ENCODE results near the gene BBS12.

DNA sequence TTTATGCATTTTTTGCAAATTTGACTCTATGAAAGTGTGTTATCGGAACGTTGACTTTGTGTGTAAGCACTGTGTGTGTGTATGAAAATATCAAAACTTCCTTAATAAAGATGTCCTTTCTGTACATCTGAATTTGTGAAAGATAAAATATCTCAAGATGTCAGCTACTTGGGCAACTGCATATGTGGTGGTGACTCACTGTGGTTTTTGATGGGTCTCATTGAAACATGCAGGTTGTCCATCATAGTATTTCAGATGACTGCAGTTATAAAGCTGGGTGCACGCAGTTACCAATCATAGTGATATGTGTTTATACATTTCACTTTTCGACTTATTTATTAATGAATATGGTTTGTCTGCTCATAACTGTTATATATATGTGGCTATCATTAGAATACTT lies 19.7 kb upstream of the BBS12 start:
- TF ChIP-seq, protein P1, sequence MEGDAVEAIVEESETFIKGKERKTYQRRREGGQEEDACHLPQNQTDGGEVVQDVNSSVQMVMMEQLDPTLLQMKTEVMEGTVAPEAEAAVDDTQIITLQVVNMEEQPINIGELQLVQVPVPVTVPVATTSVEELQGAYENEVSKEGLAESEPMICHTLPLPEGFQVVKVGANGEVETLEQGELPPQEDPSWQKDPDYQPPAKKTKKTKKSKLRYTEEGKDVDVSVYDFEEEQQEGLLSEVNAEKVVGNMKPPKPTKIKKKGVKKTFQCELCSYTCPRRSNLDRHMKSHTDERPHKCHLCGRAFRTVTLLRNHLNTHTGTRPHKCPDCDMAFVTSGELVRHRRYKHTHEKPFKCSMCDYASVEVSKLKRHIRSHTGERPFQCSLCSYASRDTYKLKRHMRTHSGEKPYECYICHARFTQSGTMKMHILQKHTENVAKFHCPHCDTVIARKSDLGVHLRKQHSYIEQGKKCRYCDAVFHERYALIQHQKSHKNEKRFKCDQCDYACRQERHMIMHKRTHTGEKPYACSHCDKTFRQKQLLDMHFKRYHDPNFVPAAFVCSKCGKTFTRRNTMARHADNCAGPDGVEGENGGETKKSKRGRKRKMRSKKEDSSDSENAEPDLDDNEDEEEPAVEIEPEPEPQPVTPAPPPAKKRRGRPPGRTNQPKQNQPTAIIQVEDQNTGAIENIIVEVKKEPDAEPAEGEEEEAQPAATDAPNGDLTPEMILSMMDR (IDR thresholded peaks at IDR 0.05): no peak
- TF ChIP-seq EZH2 (IDR thresholded peaks at IDR 0.05; ENCODE audit: borderline replicate concordance, insufficient read depth, low read depth, low read length, poor library complexity, severe bottlenecking): no peak

Data from B cell (primary cell).